OCI-LY1 (cell line): Measurements from ENCODE around the gene C14orf180.

Experiments used
- H2AFZ ChIP-seq: fragments of 200-600 bp; sonication (generic), shearing (Covaris generic); 2 replicates; pipeline ENCODE4 v1.6.0; 2014; ENCODE audit warnings: antibody characterized with exemption, mild to moderate bottlenecking, low read length
- H3F3A ChIP-seq: fragments of 200-600 bp; sonication (generic), shearing (Covaris generic); 2 replicates; pipeline ENCODE4 v1.6.0; 2014; ENCODE audit warnings: mild to moderate bottlenecking, antibody characterized with exemption, low read length, moderate library complexity; ENCODE audit not compliant: insufficient read depth
- H3K27ac ChIP-seq: fragments of 200-600 bp; sonication (generic); 2 replicates; pipeline ENCODE4 v1.5.1; 2014; ENCODE audit warnings: low read length, mixed run types, mild to moderate bottlenecking, low read depth; ENCODE audit not compliant: poor library complexity, severe bottlenecking
- H3K27me3 ChIP-seq: fragments of 200-600 bp; sonication (generic); 2 replicates; pipeline ENCODE4 v1.6.0; 2014; ENCODE audit warnings: antibody characterized with exemption, mild to moderate bottlenecking, low read length, moderate library complexity; ENCODE audit not compliant: insufficient read depth
- H3K36me3 ChIP-seq: fragments of 200-600 bp; sonication (generic); 2 replicates; pipeline ENCODE4 v1.6.1; 2014; ENCODE audit warnings: mild to moderate bottlenecking, antibody characterized with exemption, low read length, moderate library complexity, mixed read lengths; ENCODE audit not compliant: insufficient read depth
- H3K4me1 ChIP-seq: fragments of 200-600 bp; sonication (generic); 2 replicates; pipeline ENCODE4 v1.5.1; 2014; ENCODE audit warnings: mild to moderate bottlenecking, low read length, moderate library complexity; ENCODE audit not compliant: insufficient read depth, severe bottlenecking
- H3K4me2 ChIP-seq: fragments of 200-600 bp; sonication (generic), shearing (Covaris generic); 2 replicates; pipeline ENCODE4 v1.6.1; 2014; ENCODE audit warnings: low read length
- H3K4me3 ChIP-seq: fragments of 200-600 bp; sonication (generic); 2 replicates; pipeline ENCODE4 v1.5.1; 2014; ENCODE audit warnings: low read length, low read depth, mild to moderate bottlenecking, mixed read lengths; ENCODE audit not compliant: poor library complexity, severe bottlenecking
- H3K79me2 ChIP-seq: fragments of 200-600 bp; shearing (Covaris generic); 2 replicates; pipeline ENCODE4 v1.6.1; 2016; ENCODE audit warnings: mixed run types, low read length, mixed read lengths; ENCODE audit not compliant: insufficient read depth
- H3K9ac ChIP-seq: fragments of 200-600 bp; sonication (generic), shearing (Covaris generic); 2 replicates; pipeline ENCODE4 v1.6.1; 2014; ENCODE audit warnings: mild to moderate bottlenecking, low read length, mixed read lengths
- H3K9me2 ChIP-seq: fragments of 200-600 bp; sonication (generic), shearing (Covaris generic); 2 replicates; pipeline ENCODE4 v1.6.1; 2014; ENCODE audit warnings: low read depth, mild to moderate bottlenecking, low read length, mixed read lengths
- H3K9me3 ChIP-seq: fragments of 200-600 bp; shearing (Covaris generic); 2 replicates; pipeline ENCODE4 v1.6.1; 2014; ENCODE audit warnings: low read length, mixed read lengths
- H4K20me1 ChIP-seq: fragments of 200-600 bp; sonication (generic), shearing (Covaris generic); 2 replicates; pipeline ENCODE4 v1.6.0; 2016; ENCODE audit warnings: mild to moderate bottlenecking, low read length; ENCODE audit not compliant: insufficient read depth
- CTCF ChIP-seq: fragments of 200-600 bp; sonication (generic), shearing (Covaris generic); IDR thresholded peaks from 2 replicates; pipeline ENCODE4 v1.5.1; 2017; ENCODE audit warnings: mild to moderate bottlenecking, antibody characterized with exemption, low read length, moderate library complexity, mixed read lengths
- EZH2 ChIP-seq: fragments of 200-600 bp; sonication (generic), shearing (Covaris generic); IDR thresholded peaks from 2 replicates; pipeline ENCODE4 v1.8.0; 2017; ENCODE audit warnings: borderline replicate concordance, mixed run types, mild to moderate bottlenecking, antibody characterized with exemption, low read length, moderate library complexity, mixed read lengths

The C14orf180 gene

GRCh38 chr14:104638190-104638589, 58.6 kb downstream of the C14orf180 start:
- Histone ChIP-seq H3K9ac (no peak overlapping the region), H3K9me3 (no peaks in the 10 kb centered on the region), H3K4me2 (no peak overlapping the region), H3K27me3 (peaks cover 26% of the 10 kb centered on the region), H3K36me3 (no peaks in the 10 kb centered on the region), H4K20me1 (no peaks in the 10 kb centered on the region), H3K4me1 (no peaks in the 10 kb centered on the region), H3K9me2 (no peaks in the 10 kb centered on the region), H2AFZ (no peak overlapping the region), H3K79me2 (no peaks in the 10 kb centered on the region), H3K4me3 (no peak overlapping the region), H3F3A (no peaks in the 10 kb centered on the region), H3K27ac (no peak overlapping the region)
- TF ChIP-seq CTCF (no peak), EZH2 (no peak)

GRCh38 chr14:104638927-104639450, 59.4 kb downstream of the C14orf180 start:
- Histone ChIP-seq H2AFZ (no peak overlapping the region), H3K4me1 (no peaks in the 10 kb centered on the region), H3F3A (no peaks in the 10 kb centered on the region), H3K79me2 (no peaks in the 10 kb centered on the region), H3K4me2 (no peak overlapping the region), H3K9me2 (no peaks in the 10 kb centered on the region), H3K27ac (no peak overlapping the region), H3K4me3 (no peak overlapping the region), H3K36me3 (no peaks in the 10 kb centered on the region), H3K9me3 (no peaks in the 10 kb centered on the region), H3K27me3 (peaks cover 26% of the 10 kb centered on the region), H3K9ac (no peak overlapping the region), H4K20me1 (no peaks in the 10 kb centered on the region)
- TF ChIP-seq EZH2: no peak
- no peak for TF ChIP-seq CTCF

GRCh38 chr14:104639471-104639870, 59.9 kb downstream of the C14orf180 start:
- Histone ChIP-seq H3K36me3 (no peaks in the 10 kb centered on the region), H3K4me3 (no peak overlapping the region), H3K27me3 (peaks cover 28% of the 10 kb centered on the region), H3K4me2 (no peak overlapping the region), H3K4me1 (no peaks in the 10 kb centered on the region), H3K27ac (no peak overlapping the region), H3K9me3 (no peaks in the 10 kb centered on the region), H3F3A (no peaks in the 10 kb centered on the region), H4K20me1 (no peaks in the 10 kb centered on the region), H3K79me2 (no peaks in the 10 kb centered on the region), H2AFZ (no peak overlapping the region), H3K9ac (no peak overlapping the region), H3K9me2 (no peaks in the 10 kb centered on the region)
- no peak for TF ChIP-seq EZH2
- no peak for TF ChIP-seq CTCF
